Endometrial microvascular endothelial cells (primary cell): Measurements from ENCODE around the gene TMEM235. TPM values are rescaled to one million over a fixed set of nuclear protein-coding genes. Genes with fewer than 3 reads are reported as not detected.

Experiments used
- in situ Hi-C: cut with HindIII; loops from 2 replicates; pipeline ENCODE4 v1.10.0; 2017; ENCODE audit warnings: low sequenced_read_pairs, low pct_unique_long_range_greater_than_20kb; ENCODE audit errors: inconsistent ontology term
- total RNA-seq: library from RNA; depleted of rRNA; stranded (reverse); fragments of >200 nt; gene quantifications from one replicate; pipeline ENCODE4 v1.2.3, GENCODE V29; 2015; ENCODE audit errors: inconsistent ontology term

TMEM235 gene
- total RNA-seq, 1 donor from 2014 or later: not detected

GRCh38 chr17:78289802-78290363 is 58.5 kb downstream of the TMEM235 start:
- in situ Hi-C loops: no loop called here

Other genes with a start within 250 kb of the TMEM235 start
- 30.3 TPM for gene TMC6, start 102.9 kb upstream of the TMEM235 start, total RNA-seq
- not detected for gene TMC8, start 100.9 kb upstream of the TMEM235 start, total RNA-seq
- gene C17orf99, start 85.2 kb upstream of the TMEM235 start, total RNA-seq: not detected
- gene SYNGR2, start 63.0 kb upstream of the TMEM235 start, total RNA-seq: 37.4 TPM
- gene TK1, start 44.6 kb upstream of the TMEM235 start, total RNA-seq: 139 TPM
- 23.1 TPM for gene AFMID, start 44.3 kb upstream of the TMEM235 start, total RNA-seq
- gene BIRC5, start 17.4 kb upstream of the TMEM235 start, total RNA-seq: 92.2 TPM
- gene SOCS3, start 128.4 kb downstream of the TMEM235 start, total RNA-seq: 32.7 TPM
- 37.5 TPM for gene PGS1, start 147.0 kb downstream of the TMEM235 start, total RNA-seq